Esophagus muscularis mucosa (tissue), 2 donors: ENCODE data around the gene EMILIN1.

Source experiments
- POLR2A ChIP-seq: fragments of 450-650 bp; IDR thresholded peaks from one replicate; pipeline ENCODE4 v1.6.1; 2017; ENCODE audit warnings: antibody characterized with exemption, moderate library complexity, mild to moderate bottlenecking, low read depth
- POLR2AphosphoS5 ChIP-seq, 2 donors: sonication (generic); formaldehyde crosslinking; IDR thresholded peaks; one replicate each; pipeline ENCODE4 v1.6.1; 2017; ENCODE audit warnings: antibody characterized with exemption in 2 of 2

- no peak for TF ChIP-seq POLR2AphosphoS5 (IDR thresholded peaks at IDR 0.05)
- no peak for TF ChIP-seq POLR2A
Measured at GRCh38 chr2:27122791-27123190, 44.4 kb downstream of the EMILIN1 start.
